GM23338 (cell line): ENCODE data around the gene PCDHB16. TPM values are rescaled to one million over a fixed set of nuclear protein-coding genes. Genes with fewer than 3 reads are reported as not detected.

Experiments
- ATAC-seq: fragments of 200-7000 bp; cut with Tn5 transposase; 3 replicates; pipeline ENCODE4 v1.9.1; 2020
- DNase-seq: peaks from one replicate; pipeline ENCODE4 v3.0.0-alpha.2; 2015; ENCODE audit warnings: low spot score
- H2AFZ ChIP-seq: fragments of 200-600 bp; sonication (generic); 2 replicates; pipeline ENCODE4 v1.8.0; 2016; ENCODE audit warnings: antibody characterized with exemption, mild to moderate bottlenecking, moderate library complexity
- H3F3A ChIP-seq: fragments of 200-600 bp; sonication (generic); replicated peaks from 2 replicates; pipeline ENCODE4 v1.8.0; 2017; ENCODE audit warnings: antibody characterized with exemption, mixed run types, low read depth
- H3K27ac ChIP-seq: fragments of 200-600 bp; sonication (generic); 2 replicates; pipeline ENCODE4 v1.6.1; 2016; ENCODE audit warnings: low read depth
- H3K27me3 ChIP-seq: fragments of 200-600 bp; sonication (generic); 2 replicates; pipeline ENCODE4 v1.8.0; 2016; ENCODE audit warnings: mild to moderate bottlenecking, mixed run types, moderate library complexity; ENCODE audit not compliant: insufficient read depth
- H3K36me3 ChIP-seq: fragments of 200-600 bp; sonication (generic); 2 replicates; pipeline ENCODE4 v1.8.0; 2016; ENCODE audit warnings: mild to moderate bottlenecking; ENCODE audit not compliant: insufficient read depth
- H3K4me1 ChIP-seq: fragments of 200-600 bp; sonication (generic); 2 replicates; pipeline ENCODE4 v1.8.0; 2016; ENCODE audit warnings: mild to moderate bottlenecking, moderate library complexity; ENCODE audit not compliant: insufficient read depth
- H3K4me2 ChIP-seq: fragments of 200-600 bp; sonication (generic); 2 replicates; pipeline ENCODE4 v1.7.1; 2017; ENCODE audit warnings: mixed run types
- H3K4me3 ChIP-seq: fragments of 200-600 bp; sonication (generic); 2 replicates; pipeline ENCODE4 v1.6.1; 2016; ENCODE audit warnings: mixed run types
- H3K79me2 ChIP-seq: fragments of 200-600 bp; sonication (generic); replicated peaks from 2 replicates; pipeline ENCODE4 v1.8.0; 2017; ENCODE audit warnings: mild to moderate bottlenecking; ENCODE audit not compliant: insufficient read depth
- H3K9me2 ChIP-seq: fragments of 200-600 bp; sonication (generic); 2 replicates; pipeline ENCODE4 v1.8.0; 2017; ENCODE audit not compliant: insufficient read depth
- H4K20me1 ChIP-seq: fragments of 200-600 bp; sonication (generic); replicated peaks from 2 replicates; pipeline ENCODE4 v1.8.0; 2017; ENCODE audit warnings: mild to moderate bottlenecking; ENCODE audit not compliant: insufficient read depth
- H3K27ac Mint-ChIP-seq: 2 replicates; pipeline ENCODE4 v1.8.0; 2020; ENCODE audit warnings: inconsistent platforms, mild to moderate bottlenecking, moderate library complexity, mixed read lengths
- H3K27me3 Mint-ChIP-seq: 3 replicates; pipeline ENCODE4 v1.8.0; 2022; ENCODE audit warnings: low read depth, mild to moderate bottlenecking, moderate library complexity, mixed read lengths, inconsistent platforms; ENCODE audit not compliant: insufficient read depth, poor library complexity
- H3K36me3 Mint-ChIP-seq: 3 replicates; pipeline ENCODE4 v1.8.0; 2021; ENCODE audit warnings: low read depth, mild to moderate bottlenecking, inconsistent platforms, moderate library complexity, mixed read lengths
- H3K4me1 Mint-ChIP-seq: 3 replicates; pipeline ENCODE4 v1.8.0; 2020; ENCODE audit warnings: mild to moderate bottlenecking, inconsistent platforms, mixed read lengths
- H3K4me3 Mint-ChIP-seq: 3 replicates; pipeline ENCODE4 v1.8.0; 2021; ENCODE audit warnings: moderate library complexity, mild to moderate bottlenecking, inconsistent platforms, mixed read lengths
- H3K9me3 Mint-ChIP-seq: 3 replicates; pipeline ENCODE4 v1.8.0; 2020; ENCODE audit warnings: moderate library complexity, mild to moderate bottlenecking, inconsistent platforms, mixed read lengths
- CREB1 ChIP-seq: fragments of 250-450 bp; sonication (Bioruptor Pico); IDR thresholded peaks from 2 replicates; pipeline ENCODE4 v1.5.0; 2020; ENCODE audit warnings: low read depth, mild to moderate bottlenecking, moderate library complexity
- CTCF ChIP-seq, 2 experiments: fragments of 200-600 bp in 1 of 2; sonication (generic) in 1 of 2; conservative IDR thresholded peaks; 2 replicates each; pipeline versions ENCODE4 v1.5.1 to v1.6.1; 2016 to 2017; ENCODE audit warnings: antibody characterized with exemption in 2 of 2, low read depth in 2 of 2, mild to moderate bottlenecking in 2 of 2, moderate library complexity in 1 of 2
- ETS1 ChIP-seq: IDR thresholded peaks from 2 replicates; pipeline ENCODE4 v1.6.1; 2016; ENCODE audit warnings: antibody characterized with exemption
- EZH2 ChIP-seq: fragments of 200-600 bp; sonication (generic); IDR thresholded peaks from one replicate; pipeline ENCODE4 v1.8.0; 2017; ENCODE audit warnings: antibody characterized with exemption, mild to moderate bottlenecking, low read depth; ENCODE audit not compliant: unreplicated experiment
- EZH2phosphoT487 ChIP-seq: fragments of 200-600 bp; sonication (generic); IDR thresholded peaks from one replicate; pipeline ENCODE4 v1.8.1; 2018; ENCODE audit warnings: antibody characterized with exemption; ENCODE audit not compliant: unreplicated experiment
- JUNB ChIP-seq: IDR thresholded peaks from one replicate; pipeline ENCODE4 v1.6.1; 2016; ENCODE audit warnings: antibody characterized with exemption; ENCODE audit not compliant: unreplicated experiment
- NANOG ChIP-seq: IDR thresholded peaks from 2 replicates; pipeline ENCODE4 v1.6.1; 2016; ENCODE audit warnings: antibody characterized with exemption, borderline replicate concordance
- POLR2AphosphoS5 ChIP-seq: IDR thresholded peaks from 2 replicates; pipeline ENCODE4 v1.6.1; 2016; ENCODE audit warnings: antibody characterized with exemption, low read depth
- REST ChIP-seq: IDR thresholded peaks from one replicate; pipeline ENCODE4 v1.6.1; 2018; ENCODE audit warnings: antibody characterized with exemption; ENCODE audit not compliant: unreplicated experiment
- STAT1 ChIP-seq: IDR thresholded peaks from one replicate; pipeline ENCODE4 v1.6.1; 2016; ENCODE audit warnings: antibody characterized with exemption; ENCODE audit not compliant: unreplicated experiment
- ZNF114 ChIP-seq: fragments of 250-450 bp; sonication (Bioruptor Pico); IDR thresholded peaks from 2 replicates; pipeline ENCODE4 v1.5.0; 2020; ENCODE audit warnings: mild to moderate bottlenecking, moderate library complexity
- ZNF331 ChIP-seq: fragments of 250-450 bp; sonication (Bioruptor Pico); IDR thresholded peaks from 2 replicates; pipeline ENCODE4 v1.5.0; 2020; ENCODE audit warnings: low read depth, mild to moderate bottlenecking, moderate library complexity
- ZNF462 ChIP-seq: fragments of 250-450 bp; sonication (Bioruptor Pico); IDR thresholded peaks from 2 replicates; pipeline ENCODE4 v1.5.0; 2020; ENCODE audit warnings: mild to moderate bottlenecking, moderate library complexity
- polyA plus RNA-seq: library from polyadenylated mRNA; unstranded; fragments of >200 nt; fragmentation: Nextera tagmentation; extraction: Ambion mirVana; gene quantifications from 2 replicates; pipeline ENCODE4 v1.2.1, GENCODE V29; 2016
- total RNA-seq: library from RNA; depleted of rRNA; stranded (reverse); fragments of >200 nt; shearing (Covaris generic); gene quantifications from 2 replicates; pipeline ENCODE4 v1.2.3, GENCODE V29; 2014

The PCDHB16 gene
- total and polyA plus RNA-seq, 2 experiments from 2014 or later, result 0.92 to 2.4 TPM

- H3K27ac ChIP-seq, result peak overlapping the region; percentile 64; the same call in 1 of the 2 replicates
- Mint-ChIP-seq H3K4me3 (peak overlapping the region; percentile 78), H3K9me3 (peaks cover 58% of the 10 kb centered on the region), H3K36me3 (peaks cover 55% of the 10 kb centered on the region), H3K27me3 (peaks cover 2% of the 10 kb centered on the region), H3K27ac (peak overlapping the region; percentile 95), H3K4me1 (no peaks in the 10 kb centered on the region)
- no peak for TF ChIP-seq ZNF462 (CRISPR knock-in tag)
- no peak for TF ChIP-seq ZNF114
- no peak for TF ChIP-seq NANOG
- TF ChIP-seq ZNF331 (CRISPR knock-in tag), result no peak
- TF ChIP-seq STAT1, result no peak
- no peak for TF ChIP-seq POLR2AphosphoS5
- no peak for TF ChIP-seq ETS1
- TF ChIP-seq CREB1 (CRISPR knock-in tag), result no peak
- no peak for TF ChIP-seq REST
- TF ChIP-seq EZH2phosphoT487, result no peak
- TF ChIP-seq JUNB, result no peak
- no peak for TF ChIP-seq EZH2
- TF ChIP-seq CTCF (conservative IDR thresholded peaks at IDR 0.05; ENCODE audit: low read depth in 2 of 2), result no peak
- no peaks in the 10 kb centered on the region; the same call in 1 of the 2 replicates for H3K36me3 ChIP-seq
- no peaks in the 10 kb centered on the region for H3F3A ChIP-seq
- H3K4me1 ChIP-seq, result no peaks in the 10 kb centered on the region
- DNase-seq (no peak), ATAC-seq (peak; percentile 55)
- no peaks in the 10 kb centered on the region for H4K20me1 ChIP-seq
- H3K4me3 ChIP-seq, result peak overlapping the region; percentile 69
- no peaks in the 10 kb centered on the region for H3K9me2 ChIP-seq
- H2AFZ ChIP-seq, result peak overlapping the region; percentile 84
- H3K4me2 ChIP-seq, result peak overlapping the region; percentile 94
- peaks cover 24% of the 10 kb centered on the region for H3K79me2 ChIP-seq
- H3K27me3 ChIP-seq, result no peaks in the 10 kb centered on the region
These were observed 46.4 kb upstream of the PCDHB16 start for GRCh38 chr5:141135718-141136266.
